ENCODE results near the gene CLDN20. TPM values are rescaled to one million over a fixed set of nuclear protein-coding genes. Genes with fewer than 3 reads are reported as not detected.
"Not testable (repeated sequence)": the region's sequence is repeated elsewhere in the genome, so short reads cannot be mapped to it uniquely, and the experiment has no call there.

Gene CLDN20
- total and polyA plus RNA-seq, 3 donors from 2014 or later, result 0.26 TPM; not detected in 2

DNA sequence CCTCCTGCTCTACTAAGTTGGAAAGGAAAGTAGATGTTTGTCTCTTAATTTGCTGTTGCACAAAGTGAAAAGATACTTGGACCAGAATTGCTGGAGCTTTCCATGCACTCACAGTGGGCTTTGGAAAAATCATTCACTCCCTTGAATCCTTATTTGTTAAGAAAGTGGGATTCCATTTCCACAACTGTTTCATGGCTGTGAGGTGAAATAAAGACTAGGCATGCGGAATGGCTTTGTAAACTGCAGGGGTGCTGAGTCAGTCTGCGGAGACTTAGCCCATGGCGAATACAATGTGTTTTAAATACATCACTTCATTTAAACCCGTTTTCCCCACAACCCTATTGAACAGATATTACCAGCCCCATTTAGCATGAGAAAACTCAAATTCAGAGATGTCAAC is 36.8 kb upstream of the CLDN20 start:
- H3K27ac ChIP-seq, result no peak overlapping the region
- 87 to 95% methylated on average over 4 of the region's 4 CpGs for WGBS, 2 donors
- intact Hi-C loops (cut with DNase I; ENCODE audit: low total_unique reads), result no loop called here
- H3K27me3 ChIP-seq, result no peaks in the 10 kb centered on the region
- H3K9me3 ChIP-seq, result no peaks in the 10 kb centered on the region
- DNase-seq, result no peak
- H3K4me1 ChIP-seq, result no peaks in the 10 kb centered on the region
- H3K36me3 ChIP-seq (ENCODE audit: low read depth, missing control alignments), result no peaks in the 10 kb centered on the region
- no peak for TF ChIP-seq POLR2A (IDR thresholded peaks at IDR 0.05)
- TF ChIP-seq, protein P1, sequence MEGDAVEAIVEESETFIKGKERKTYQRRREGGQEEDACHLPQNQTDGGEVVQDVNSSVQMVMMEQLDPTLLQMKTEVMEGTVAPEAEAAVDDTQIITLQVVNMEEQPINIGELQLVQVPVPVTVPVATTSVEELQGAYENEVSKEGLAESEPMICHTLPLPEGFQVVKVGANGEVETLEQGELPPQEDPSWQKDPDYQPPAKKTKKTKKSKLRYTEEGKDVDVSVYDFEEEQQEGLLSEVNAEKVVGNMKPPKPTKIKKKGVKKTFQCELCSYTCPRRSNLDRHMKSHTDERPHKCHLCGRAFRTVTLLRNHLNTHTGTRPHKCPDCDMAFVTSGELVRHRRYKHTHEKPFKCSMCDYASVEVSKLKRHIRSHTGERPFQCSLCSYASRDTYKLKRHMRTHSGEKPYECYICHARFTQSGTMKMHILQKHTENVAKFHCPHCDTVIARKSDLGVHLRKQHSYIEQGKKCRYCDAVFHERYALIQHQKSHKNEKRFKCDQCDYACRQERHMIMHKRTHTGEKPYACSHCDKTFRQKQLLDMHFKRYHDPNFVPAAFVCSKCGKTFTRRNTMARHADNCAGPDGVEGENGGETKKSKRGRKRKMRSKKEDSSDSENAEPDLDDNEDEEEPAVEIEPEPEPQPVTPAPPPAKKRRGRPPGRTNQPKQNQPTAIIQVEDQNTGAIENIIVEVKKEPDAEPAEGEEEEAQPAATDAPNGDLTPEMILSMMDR (IDR thresholded peaks at IDR 0.05), result no peak
- no peak overlapping the region for H3K4me3 ChIP-seq

- Histone ChIP-seq H3K27me3 (no peaks in the 10 kb centered on the region), H3K4me3 (no peak overlapping the region), H3K4me1 (no peaks in the 10 kb centered on the region), H3K36me3 (ENCODE audit: low read depth, missing control alignments) (no peaks in the 10 kb centered on the region), H3K27ac (no peak overlapping the region), H3K9me3 (no peaks in the 10 kb centered on the region)
- no peak for TF ChIP-seq POLR2A (IDR thresholded peaks at IDR 0.05)
- TF ChIP-seq, protein P1 (IDR thresholded peaks at IDR 0.05), result no peak
- WGBS, 2 donors, result 68 to 73% methylated on average over 13 of the region's 13 CpGs
- intact Hi-C loops (cut with DNase I; ENCODE audit: low total_unique reads), result no loop called here
- no peak for DNase-seq
Measured at GRCh38 chr6:155228546-155229166, 35.2 kb upstream of the CLDN20 start.

GRCh38 chr6:155230975-155231374 is 32.8 kb upstream of the CLDN20 start:
- H3K27me3 ChIP-seq; H3K9me3 ChIP-seq; H3K4me1 ChIP-seq; DNase-seq; H3K27ac ChIP-seq; intact Hi-C loops (cut with DNase I; ENCODE audit: low total_unique reads); H3K36me3 ChIP-seq (ENCODE audit: low read depth, missing control alignments); H3K4me3 ChIP-seq: not testable (repeated sequence)
- 78 to 94% methylated on average over 4 of the region's 4 CpGs for WGBS, 2 donors

- H3K27ac ChIP-seq, result no peak overlapping the region
- DNase-seq, result no peak
Measured at GRCh38 chr6:155232848-155233247, 31.0 kb upstream of the CLDN20 start.

GRCh38 chr6:155234167-155234566 is 29.6 kb upstream of the CLDN20 start:
- TF ChIP-seq POLR2A (IDR thresholded peaks at IDR 0.05), result no peak
- TF ChIP-seq, protein P1 (IDR thresholded peaks at IDR 0.05), result no peak
- intact Hi-C loops (cut with DNase I; ENCODE audit: low total_unique reads), result no loop called here
- Histone ChIP-seq H3K27ac (no peak overlapping the region), H3K4me3 (no peak overlapping the region), H3K36me3 (ENCODE audit: low read depth, missing control alignments) (no peaks in the 10 kb centered on the region), H3K9me3 (no peaks in the 10 kb centered on the region), H3K4me1 (no peaks in the 10 kb centered on the region), H3K27me3 (no peaks in the 10 kb centered on the region)
- DNase-seq, result no peak
- 76 to 93% methylated on average over 3 to 4 of the region's 4 CpGs for WGBS, 2 donors

More at GRCh38 chr6:155232848-155233247, 31.0 kb upstream of the CLDN20 start:
- Histone ChIP-seq H3K9me3 (no peaks in the 10 kb centered on the region), H3K36me3 (ENCODE audit: low read depth, missing control alignments) (no peaks in the 10 kb centered on the region), H3K4me1 (no peaks in the 10 kb centered on the region), H3K27me3 (no peaks in the 10 kb centered on the region), H3K4me3 (no peak overlapping the region)
- TF ChIP-seq, protein P1 (IDR thresholded peaks at IDR 0.05), result no peak
- no peak for TF ChIP-seq POLR2A (IDR thresholded peaks at IDR 0.05)
- WGBS, 2 donors, result 79 to 80% methylated on average over 6 of the region's 6 CpGs
- intact Hi-C loops (cut with DNase I; ENCODE audit: low total_unique reads), result no loop called here

All from testis (tissue), 3 donors.